NCI-H1105 treated with DMSO at 0.1 percent for 48 hours (cell line): ENCODE measurements around the gene RNASET2.
A peak's percentile ranks its signal among the peaks of the same experiment; 100 is the strongest.
"Not testable (repeated sequence)": the region's sequence is repeated elsewhere in the genome, so short reads cannot be mapped to it uniquely, and the experiment has no call there.

Experiments
- DNase-seq: peaks from one replicate; lab custom pipeline; 2025; lab: John Stamatoyannopoulos, UW

Gene RNASET2

DNA sequence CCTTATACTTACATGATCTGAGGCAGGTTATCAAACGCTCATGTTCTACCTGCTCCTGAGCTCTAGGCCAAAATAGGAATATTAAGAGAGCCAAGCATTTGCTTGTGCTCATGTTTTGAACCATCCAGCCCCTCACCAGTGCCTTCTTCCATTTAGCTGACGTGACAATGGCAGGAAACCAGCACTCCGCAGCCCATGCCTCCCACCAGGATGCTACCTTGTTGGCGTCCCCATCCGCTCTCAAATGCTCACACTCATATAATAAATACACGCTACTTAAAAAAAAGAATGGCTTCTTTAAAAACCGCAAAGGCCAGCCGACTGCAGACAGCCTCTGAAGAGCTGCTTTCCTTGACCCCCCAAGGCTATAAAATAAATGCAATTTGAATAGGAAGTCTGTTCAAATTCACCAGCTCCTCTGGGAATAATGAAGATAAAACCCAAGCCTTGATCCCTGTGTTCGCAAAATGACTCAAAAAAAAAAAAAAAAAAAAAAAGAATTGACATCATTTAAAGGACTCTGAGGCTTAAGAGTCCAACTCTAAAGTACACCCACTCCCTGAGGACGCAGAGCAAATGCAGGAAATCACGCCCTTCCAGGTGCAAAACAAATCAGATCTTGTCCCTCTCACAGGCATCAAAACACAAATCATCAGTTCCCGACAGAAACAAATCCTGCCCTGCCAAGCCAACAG is 29.0 kb downstream of the RNASET2 start:
- DNase-seq: no peak

DNA sequence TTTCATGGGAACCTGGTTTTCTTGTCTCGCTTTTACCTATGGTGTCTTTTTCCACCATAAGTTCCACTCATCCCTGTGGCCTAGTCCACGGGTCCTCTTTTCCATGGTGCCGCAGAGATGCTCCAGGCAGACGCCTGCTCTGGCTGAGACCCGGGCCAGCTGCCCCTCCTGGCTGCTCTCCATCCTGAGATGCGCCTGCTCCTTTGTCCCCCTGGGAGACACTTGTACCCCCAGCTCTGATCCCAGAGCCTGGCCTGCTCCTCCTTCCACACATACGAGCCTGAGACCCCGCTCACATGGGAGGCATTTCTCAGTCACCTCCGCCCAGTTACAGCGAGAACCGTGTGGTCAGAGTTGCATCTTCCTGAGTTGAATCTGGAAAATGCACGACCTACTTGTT is 29.6 kb downstream of the RNASET2 start:
- DNase-seq: no peak

DNA sequence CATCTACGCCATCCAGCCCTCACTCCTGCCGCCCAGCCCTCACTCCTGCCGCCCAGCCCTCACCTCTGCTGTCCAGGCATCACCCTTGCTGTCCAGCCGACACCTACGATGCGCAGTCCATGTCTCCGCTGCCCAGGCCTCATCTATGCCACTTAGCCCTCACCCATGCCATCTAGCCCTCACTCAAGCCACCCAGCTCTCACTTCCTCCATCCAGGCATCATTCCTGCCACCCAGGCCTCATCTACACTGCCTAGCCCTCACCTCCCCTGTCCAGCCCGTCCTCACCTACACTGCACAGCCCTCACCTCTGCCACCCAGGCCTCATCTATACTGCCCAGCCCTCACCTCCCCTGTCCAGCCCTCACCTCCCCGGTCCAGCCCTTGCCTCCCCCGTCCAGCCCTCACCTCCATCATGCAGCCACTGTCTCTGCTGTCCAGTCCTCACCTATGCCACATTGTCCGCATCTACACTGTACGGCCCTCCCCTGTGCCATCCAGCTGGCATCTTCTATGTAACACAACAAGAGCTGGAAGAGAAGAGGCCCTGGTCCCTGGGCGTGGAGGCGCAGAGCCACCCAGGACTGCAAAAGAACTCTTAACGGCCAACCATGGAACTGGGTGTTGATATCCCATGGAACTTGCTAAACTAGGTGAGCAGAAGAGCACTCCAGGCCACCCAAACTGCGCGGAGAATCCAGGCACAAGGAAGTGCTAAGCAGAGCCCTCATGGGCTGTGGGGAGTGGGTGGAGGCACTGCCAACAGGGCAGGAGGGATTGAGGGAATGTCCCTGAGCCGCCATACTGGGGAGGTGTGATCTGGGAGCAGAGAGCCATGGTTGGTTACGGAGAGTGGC is 31.0 kb downstream of the RNASET2 start:
- no peak for DNase-seq

DNA sequence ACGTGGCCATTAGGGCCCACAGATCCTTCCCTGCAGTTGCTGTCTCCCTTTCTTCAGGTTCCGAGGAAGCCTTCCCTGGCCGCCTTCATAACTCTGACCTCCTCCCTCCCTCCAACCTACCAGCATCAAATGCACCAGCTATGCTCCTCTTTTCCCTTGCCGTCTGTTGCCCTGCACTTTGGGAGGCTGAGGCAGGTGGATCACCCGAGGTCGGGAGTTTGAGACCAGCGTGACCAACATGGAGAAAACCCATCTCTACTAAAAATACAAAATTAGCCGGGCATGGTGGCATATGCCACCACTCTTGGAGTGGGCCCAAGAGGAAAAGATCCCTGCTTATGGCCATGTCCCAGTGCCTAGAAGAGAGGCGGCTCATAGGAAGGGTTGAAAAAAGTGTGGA is 31.8 kb downstream of the RNASET2 start:
- DNase-seq: no peak

DNA sequence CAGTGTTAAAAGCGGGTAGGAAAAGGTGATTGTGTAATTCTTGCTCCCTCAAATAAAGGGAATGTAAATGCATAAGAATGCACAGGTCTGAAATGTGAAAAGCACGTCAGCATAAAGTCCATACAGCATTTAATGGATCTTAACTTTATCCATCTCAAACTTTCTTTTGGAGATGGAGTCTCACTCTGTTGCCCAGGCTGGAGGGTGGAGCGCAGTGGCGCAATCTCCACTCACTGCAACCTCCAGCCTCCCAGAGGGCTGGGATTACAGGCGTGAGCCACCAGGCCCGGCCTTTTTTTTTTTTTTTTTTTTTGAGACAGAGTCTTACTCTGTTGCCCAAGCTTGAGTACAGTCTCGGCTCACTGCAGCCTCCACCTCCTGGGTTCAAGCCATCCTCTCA is 33.4 kb downstream of the RNASET2 start:
- no peak for DNase-seq

DNA sequence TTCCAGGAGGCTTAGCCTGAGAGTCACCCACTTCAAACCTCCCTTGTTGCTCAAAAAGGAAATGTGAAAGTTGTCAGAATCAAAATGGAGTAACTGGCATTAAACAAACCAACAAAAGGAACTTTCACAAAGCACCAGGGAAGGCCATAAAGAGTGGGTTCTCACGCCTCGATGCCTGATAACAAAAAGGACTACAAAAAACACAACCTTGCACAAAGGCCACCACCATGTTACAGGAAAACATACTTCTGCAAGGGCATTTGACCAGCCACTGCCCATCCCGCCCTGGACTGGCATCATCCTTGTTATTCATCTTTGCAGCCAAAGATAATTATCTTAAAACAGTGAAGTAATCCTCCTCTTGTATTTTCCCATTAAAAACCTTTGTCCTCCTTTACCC is 34.8 kb downstream of the RNASET2 start:
- no peak for DNase-seq

DNA sequence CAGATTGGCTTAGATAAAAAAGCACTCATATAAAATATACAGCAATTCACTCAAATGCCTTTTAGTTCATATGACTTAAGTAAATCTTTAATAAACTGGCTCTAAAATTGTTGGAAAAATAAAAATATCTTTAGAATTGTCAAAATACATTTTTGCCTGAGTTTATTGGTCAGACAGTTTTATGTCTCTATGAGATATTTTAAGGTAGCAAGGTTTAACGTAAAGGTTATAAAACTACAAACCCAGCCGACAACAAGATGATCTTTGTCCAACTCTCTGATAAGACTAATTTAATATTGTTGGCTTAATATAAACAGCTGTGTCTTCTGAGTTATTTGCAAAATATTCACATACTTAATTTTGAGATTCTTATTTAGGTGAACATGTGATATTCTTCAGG is 39.5 kb downstream of the RNASET2 start:
- DNase-seq: no peak

DNA sequence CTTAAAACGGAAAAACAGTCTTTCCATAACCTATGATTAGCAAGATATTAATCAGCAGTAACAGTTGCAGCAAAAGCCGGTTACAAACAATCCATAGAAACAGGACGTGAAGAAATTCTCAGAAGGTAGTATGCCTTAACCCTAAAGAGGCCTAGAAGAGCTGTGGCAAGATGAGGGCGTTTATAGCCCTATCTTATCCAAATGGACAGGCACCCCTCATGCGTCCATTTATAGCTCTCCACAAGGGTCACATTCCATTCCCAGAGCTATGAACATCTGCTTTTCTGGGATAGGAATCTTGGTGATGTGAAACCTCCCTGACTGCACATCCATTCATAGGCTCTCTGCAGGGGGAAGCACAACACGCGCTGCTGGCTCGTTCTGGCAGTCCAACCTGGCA is 40.9 kb downstream of the RNASET2 start:
- not testable (repeated sequence) for DNase-seq

DNA sequence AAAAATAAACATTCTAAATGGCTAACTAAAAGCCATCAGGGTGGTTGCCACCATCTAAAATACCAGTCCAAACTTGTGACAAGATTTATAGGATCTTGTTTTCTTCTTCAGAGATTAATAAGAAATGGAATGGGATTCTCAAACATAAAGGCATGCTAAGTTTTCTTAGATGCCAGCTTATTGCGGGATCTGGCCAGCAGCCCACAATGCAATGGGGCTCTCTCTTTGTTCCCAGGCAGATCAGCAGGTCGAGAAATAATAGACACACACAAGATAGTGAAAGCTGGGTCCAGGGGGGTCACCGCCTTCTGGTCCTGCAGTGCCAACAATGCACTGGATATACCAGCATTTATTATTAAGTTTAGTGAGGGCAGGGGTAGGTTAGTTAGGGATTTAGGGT is 41.4 kb downstream of the RNASET2 start:
- DNase-seq: not testable (repeated sequence)

DNA sequence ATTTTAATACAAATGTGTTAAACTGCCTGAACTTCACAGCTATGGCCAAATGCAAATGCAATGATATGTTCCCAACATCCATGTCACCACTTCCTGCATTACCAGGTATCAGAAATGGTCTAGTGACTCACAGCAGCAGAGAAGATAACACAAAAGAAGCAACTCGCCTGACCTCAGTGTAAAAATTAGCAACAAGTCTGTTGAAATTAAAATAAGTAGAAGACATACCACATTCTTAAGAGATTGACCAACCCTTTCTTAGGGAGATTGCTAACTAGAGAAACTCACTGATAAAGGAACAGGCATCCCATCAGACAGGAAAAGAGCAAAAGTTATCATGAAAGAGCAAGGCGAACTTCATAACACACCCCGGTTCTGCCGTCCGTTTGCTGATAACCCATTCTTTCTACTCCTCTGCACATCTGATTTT is 45.1 kb downstream of the RNASET2 start:
- DNase-seq: no peak

DNA sequence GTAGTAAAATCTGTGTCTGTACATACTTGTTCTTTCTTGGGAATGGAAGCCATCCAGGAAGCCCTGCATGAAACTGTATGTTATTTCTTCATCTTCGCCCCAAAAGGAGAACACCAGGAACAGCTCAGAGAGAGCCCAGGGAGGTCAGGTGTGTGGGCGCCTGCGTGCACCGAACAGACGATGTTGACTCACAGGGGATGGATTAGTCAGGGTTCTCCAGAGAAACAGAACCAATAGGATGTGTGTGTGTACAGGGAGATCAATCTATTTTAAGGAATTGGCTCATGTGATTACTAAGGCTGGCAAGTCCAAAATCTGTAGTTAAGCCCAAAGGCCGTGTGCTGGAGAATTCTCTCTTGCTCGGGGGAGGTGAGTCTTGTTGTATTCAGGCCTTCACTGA is 45.7 kb downstream of the RNASET2 start:
- DNase-seq: no peak

DNA sequence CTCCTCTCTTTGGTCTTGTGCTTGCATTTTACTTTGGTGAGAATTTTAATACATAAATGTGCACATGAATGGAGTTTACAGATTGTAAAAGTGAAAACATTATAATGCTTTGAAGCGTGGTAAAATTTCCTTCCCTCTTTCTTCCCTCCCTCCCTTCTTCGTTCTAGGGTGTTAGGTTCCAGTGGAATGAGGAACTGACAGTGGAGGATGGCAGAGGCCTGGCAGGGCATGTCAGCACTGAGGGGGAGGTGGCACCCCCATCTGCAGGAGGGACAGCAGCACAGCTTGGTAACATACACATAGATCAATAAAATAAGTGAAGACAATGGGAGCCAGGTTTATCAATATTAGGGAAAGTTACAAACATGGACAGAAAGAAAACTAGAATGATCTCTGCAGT is 47.5 kb downstream of the RNASET2 start:
- no peak for DNase-seq

DNA sequence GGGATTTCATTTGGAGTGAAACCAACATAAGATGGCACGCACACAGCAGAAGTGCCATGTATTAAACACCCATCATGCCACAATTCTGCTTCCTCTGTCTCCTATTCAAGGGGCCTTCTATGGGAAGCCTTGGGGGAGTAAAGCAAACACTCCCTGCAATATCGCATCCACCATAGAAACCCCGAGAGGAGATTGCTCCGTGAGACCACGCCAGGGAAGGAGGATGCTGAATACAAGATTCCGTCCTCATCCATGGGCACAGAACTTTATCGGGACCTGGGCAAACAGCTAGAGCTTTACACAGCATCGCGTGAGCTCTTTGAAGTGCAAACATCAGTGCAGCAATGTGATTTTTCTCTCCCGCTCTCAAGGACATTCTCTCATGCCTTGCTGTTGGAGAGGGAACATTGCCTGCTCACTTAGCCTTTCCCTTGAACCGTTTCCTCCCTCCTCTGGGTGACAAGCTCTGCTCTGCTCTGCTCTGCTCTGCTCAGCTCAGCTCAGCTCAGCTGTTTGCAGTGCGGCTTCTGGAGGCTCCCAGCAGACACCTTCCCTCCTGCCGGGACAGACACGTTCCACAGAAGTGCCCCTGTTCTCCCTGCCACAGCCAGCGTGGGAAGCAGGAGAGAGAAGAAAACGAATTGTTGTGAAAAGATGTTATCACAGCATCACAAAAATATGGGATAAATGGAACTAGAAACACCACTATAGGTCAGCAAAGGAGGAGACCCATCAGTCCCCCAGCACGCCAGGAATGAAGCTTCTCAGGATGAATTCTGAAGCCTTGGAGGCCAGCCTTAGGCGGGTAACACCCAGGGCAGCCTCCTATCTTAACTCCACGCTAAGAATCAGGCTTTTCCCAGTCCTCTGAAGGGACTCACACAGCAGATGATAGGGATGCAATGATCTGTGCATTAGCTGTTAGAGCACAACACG is 48.2 kb downstream of the RNASET2 start:
- DNase-seq: no peak

DNA sequence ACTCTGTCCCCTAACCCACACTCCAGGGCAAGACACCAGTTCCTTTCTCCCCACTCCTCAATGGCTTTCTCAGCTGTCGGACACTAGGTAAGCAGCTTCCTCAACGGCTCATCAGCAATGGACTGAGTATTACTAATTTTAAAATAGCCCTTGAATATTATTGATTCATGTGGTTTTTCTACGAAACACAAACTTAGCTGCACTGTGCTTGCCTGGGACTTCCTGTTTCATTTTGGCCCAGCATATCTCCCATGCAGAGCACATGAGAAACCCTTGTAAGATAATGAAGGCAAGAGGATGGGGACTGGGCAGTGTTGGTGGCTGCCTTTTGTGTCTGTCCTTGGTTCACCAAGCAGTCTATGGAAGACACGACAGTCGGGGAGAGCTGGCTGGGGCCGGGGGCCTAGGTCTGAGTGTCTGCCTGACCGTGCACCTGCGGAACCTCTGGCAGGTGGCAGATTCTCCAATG is 48.9 kb downstream of the RNASET2 start:
- no peak for DNase-seq

DNA sequence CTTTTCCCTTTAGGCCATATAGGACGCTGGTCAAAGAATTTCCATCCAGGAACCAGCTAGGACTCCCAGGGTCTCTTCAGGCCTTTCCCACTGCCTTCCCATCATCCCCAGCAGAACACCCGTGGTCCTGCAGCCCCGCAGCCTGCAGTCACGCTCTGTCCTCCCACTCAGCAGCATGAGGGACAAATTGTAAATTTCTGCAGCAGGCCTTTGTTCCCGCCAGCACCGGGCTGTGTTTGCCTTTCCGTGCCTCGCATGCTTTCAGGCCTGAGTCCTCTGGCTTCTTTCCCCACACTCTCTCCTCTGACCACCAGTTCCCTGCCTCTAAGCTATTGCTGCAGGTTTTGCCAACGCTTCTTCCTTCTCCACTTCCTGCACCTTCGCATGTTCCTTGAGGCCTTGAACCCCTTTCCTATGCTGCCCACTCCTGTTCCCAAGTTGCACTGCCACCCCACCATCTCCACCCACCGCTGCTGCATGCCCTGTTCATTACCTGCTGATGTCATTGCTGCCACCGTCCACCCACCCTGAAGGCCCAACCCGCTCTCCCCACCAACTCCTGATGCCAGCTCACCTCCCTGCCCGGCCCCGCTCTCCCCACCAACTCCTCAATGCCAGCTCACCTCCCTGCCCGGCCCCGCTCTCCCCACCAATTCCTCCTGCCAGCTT is 49.8 kb downstream of the RNASET2 start:
- no peak for DNase-seq

DNA sequence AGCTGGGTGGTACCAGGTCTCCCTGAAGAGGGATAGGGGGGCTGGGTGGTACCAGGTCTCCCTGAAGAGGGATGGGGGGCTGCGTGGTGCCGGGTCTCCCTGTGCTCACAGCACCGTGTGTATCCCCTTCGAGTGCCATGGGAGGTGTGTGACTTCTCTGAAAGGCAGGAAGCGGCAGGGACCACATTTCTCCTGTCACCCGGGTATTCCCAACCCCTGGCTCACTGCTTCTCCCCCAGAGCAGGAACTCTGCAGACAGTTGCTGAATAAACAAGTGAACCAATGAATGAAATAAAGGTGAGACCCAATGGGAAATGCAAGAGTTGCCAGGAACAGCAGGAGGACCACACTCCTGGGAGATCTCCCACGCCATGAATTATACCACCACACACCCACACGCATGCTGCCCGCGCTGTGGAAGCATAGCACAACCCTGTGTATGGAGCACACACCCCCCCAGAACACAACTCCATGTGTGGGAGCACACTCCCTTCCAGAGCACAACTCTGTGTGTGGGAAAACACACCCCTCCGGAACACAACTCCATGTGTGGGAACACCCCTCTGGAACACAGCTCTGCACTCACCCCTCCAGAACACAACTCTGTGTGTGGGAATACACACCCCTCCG is 50.7 kb downstream of the RNASET2 start:
- DNase-seq: no peak

DNA sequence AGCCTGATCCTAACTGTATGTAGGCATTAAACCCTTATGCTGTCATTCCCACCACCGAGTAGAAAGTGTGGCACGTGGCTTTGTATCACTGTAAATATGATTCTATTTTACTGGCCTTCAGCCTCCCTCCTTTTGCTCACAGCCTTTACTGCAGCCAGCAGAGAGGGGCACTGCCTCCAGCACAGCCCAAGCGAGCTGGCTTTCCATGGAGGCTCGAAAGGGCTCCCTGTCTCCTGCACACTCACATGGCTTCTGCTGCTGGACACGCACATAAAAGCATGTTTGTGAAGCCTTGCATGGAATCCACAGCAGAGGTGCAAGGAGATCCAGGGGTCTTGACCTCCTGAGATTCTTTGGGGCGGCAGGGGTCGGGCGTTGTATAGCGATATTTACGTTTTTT is 51.3 kb downstream of the RNASET2 start:
- no peak for DNase-seq

DNA sequence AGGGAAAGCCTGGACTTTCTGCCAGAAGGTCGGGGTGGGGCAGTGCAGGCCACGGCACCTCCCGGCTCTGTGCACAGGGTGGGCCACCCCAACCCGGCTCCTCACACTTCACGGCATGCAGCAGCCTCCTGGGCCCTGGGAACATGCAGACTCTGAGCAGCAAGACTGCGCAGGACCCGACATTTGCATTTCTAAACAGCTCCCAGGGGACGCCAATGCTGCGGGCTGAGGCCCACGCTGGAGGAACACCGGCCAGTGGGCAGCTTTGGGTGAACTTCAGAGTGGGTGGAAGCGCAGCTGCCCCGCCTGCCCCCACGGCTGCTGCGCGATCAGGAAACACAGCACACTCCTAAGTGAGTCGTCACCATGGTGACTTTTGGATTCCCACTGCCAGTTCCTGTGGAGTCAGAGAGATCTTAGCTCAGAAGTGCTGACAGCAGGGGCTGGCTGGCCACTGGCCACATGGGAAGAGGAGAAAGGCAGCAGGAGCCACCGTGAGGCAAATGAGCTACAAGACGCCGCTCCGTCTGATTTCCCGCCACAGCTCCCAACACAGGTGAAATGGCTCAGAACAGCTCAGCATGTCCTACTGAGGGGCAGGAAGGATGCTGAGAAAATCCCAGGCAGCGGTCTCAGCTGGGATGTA is 52.1 kb downstream of the RNASET2 start:
- peak; percentile 18 for DNase-seq

DNA sequence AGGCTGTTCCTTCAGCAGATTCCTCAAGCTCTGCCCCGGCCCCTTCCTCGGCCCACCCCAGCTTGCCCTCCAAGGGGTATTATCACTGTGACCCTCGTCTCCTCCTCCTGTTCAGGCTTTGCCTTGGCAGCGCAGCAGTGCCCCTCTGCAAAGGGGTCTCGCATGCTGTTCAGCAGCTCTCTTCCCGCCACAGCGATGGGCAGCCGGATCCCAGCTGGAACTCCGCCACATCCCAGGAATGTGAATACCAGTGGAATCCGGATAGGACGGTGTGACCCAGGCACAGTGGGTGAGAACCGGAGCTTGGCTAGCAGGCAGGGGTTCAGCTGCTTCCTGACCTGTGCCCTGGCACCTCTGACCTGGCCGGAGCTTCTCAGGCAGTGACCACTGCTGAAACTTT is 52.9 kb downstream of the RNASET2 start:
- no peak for DNase-seq

DNA sequence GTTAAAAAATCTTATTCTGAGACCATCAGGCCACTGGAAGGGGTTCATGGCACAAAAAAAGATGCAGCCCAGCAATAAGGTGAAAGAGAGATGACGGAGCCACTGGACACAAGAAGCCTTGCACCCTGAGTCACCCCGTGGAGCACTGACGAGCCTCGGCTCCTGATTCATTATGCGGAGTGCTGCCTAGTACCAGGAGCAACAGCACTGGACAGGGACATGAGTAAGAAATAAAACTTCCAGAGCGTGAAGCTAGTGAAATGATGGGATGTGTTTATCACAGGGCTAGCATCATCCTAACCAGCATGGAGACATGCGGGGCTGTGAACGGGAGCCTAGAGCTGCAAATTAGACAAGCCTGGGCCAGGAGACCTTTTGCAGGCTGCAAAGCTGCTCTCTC is 53.3 kb downstream of the RNASET2 start:
- DNase-seq: no peak
